ENCODE measurements around the gene TEP1.

- TF ChIP-seq CTCF (IDR thresholded peaks at IDR 0.05) (no peak), POLR2A (IDR thresholded peaks at IDR 0.05; ENCODE audit: low read depth) (no peak), POLR2AphosphoS5 (IDR thresholded peaks at IDR 0.05) (no peak)
Observed at GRCh38 chr14:20332431-20332787, 80.9 kb downstream of the TEP1 start.

Measured in esophagus muscularis mucosa (tissue), 3 donors.